GM12864 (cell line): ENCODE data around the gene PTPN14.

Experiments used
- DNase-seq: peaks from one replicate; pipeline ENCODE4 v3.0.0-alpha.2; 2011; ENCODE audit warnings: low read depth
- H3K4me3 ChIP-seq: 2 replicates; pipeline ENCODE4 v1.5.1; 2011; ENCODE audit warnings: mild to moderate bottlenecking, low read depth, low read length, control low read depth
- CTCF ChIP-seq: IDR thresholded peaks from 2 replicates; pipeline ENCODE4 v1.5.1; 2011; ENCODE audit warnings: low read depth, mild to moderate bottlenecking, moderate library complexity, low read length, control low read depth, inconsistent platforms; ENCODE audit errors: missing control alignments

Gene PTPN14

GRCh38 chr1:214317300-214317699, 234.1 kb downstream of the PTPN14 start:
- no peak for DNase-seq
- no peak overlapping the region for H3K4me3 ChIP-seq
- no peak for TF ChIP-seq CTCF

GRCh38 chr1:214316593-214316992, 234.8 kb downstream of the PTPN14 start:
- H3K4me3 ChIP-seq: no peak overlapping the region
- DNase-seq: no peak
- TF ChIP-seq CTCF: no peak

GRCh38 chr1:214314178-214314843, 237.1 kb downstream of the PTPN14 start:
- no peak for TF ChIP-seq CTCF
- H3K4me3 ChIP-seq: no peak overlapping the region
- DNase-seq: no peak

GRCh38 chr1:214312530-214313051, 238.8 kb downstream of the PTPN14 start:
- no peak for DNase-seq
- H3K4me3 ChIP-seq: no peak overlapping the region
- TF ChIP-seq CTCF: no peak

- H3K4me3 ChIP-seq: no peak overlapping the region
- no peak for DNase-seq
- no peak for TF ChIP-seq CTCF
Observed at GRCh38 chr1:214310777-214311690, 240.4 kb downstream of the PTPN14 start.

- no peak for DNase-seq
- TF ChIP-seq CTCF: no peak
- H3K4me3 ChIP-seq: no peak overlapping the region
Observed at GRCh38 chr1:214310010-214310409, 241.4 kb downstream of the PTPN14 start.
